ENCODE results near the gene JAML. TPM values are rescaled to one million over a fixed set of nuclear protein-coding genes. Genes with fewer than 3 reads are reported as not detected.

The JAML gene
- total and polyA plus RNA-seq, 2 of the 13 experiments (the other 11 are each of a cell fraction or from before 2014, with no cell fraction given), result 2.0 to 3.3 TPM

DNA sequence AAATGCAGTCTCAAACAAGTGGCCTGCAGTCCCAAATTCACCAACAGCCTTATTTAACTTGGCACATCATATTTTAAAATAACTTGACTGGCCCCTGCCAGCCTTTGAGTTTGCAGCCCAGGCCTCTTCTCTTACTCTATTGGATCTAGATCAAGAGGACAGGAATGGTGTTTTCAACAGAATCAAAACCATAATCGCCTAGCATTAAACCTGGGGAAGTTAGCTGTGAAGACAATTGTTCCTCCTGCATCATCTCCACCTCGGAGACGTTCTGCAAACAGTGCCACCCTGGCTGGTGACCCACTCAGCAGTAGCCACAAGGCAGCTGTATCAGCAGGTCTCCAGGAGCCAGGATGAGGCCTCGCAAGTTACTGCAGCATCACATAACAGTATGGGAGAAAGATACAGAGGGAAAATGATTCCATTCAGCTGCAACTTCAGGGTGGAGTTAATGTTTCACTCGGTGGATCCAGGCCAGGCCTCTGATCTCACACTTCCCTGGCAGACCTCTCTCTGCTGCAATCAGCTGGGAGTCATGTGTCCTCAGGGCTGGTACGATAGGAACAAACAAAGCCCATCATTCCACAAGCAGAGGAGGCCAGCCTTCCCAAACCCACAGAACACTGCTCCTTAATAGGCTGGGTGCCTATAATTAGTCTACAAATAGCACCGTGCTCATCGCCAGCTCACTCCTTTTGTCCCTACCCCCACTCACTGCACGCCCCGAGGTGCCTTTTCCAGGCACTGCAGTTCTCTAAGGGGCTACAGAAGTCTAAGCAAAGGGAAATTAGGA is 29.8 kb downstream of the JAML start (continued):
- TF ChIP-seq, protein P1, sequence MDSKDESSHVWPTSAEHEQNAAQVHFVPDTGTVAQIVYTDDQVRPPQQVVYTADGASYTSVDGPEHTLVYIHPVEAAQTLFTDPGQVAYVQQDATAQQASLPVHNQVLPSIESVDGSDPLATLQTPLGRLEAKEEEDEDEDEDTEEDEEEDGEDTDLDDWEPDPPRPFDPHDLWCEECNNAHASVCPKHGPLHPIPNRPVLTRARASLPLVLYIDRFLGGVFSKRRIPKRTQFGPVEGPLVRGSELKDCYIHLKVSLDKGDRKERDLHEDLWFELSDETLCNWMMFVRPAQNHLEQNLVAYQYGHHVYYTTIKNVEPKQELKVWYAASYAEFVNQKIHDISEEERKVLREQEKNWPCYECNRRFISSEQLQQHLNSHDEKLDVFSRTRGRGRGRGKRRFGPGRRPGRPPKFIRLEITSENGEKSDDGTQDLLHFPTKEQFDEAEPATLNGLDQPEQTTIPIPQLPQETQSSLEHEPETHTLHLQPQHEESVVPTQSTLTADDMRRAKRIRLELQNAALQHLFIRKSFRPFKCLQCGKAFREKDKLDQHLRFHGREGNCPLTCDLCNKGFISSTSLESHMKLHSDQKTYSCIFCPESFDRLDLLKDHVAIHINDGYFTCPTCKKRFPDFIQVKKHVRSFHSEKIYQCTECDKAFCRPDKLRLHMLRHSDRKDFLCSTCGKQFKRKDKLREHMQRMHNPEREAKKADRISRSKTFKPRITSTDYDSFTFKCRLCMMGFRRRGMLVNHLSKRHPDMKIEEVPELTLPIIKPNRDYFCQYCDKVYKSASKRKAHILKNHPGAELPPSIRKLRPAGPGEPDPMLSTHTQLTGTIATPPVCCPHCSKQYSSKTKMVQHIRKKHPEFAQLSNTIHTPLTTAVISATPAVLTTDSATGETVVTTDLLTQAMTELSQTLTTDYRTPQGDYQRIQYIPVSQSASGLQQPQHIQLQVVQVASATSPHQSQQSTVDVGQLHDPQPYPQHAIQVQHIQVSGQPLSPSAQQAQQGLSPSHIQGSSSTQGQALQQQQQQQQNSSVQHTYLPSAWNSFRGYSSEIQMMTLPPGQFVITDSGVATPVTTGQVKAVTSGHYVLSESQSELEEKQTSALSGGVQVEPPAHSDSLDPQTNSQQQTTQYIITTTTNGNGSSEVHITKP (CRISPR knock-in tag; IDR thresholded peaks at IDR 0.05; ENCODE audit: low read depth), result no peak
- TF ChIP-seq KLF6 (CRISPR knock-in tag; IDR thresholded peaks at IDR 0.05), result no peak; the same call in 1 of the 2 replicates
- peak; percentile 23 for TF ChIP-seq ZEB1 (IDR thresholded peaks at IDR 0.05; ENCODE audit: insufficient replicate concordance, low read depth)
- TF ChIP-seq CHD2 (IDR thresholded peaks at IDR 0.05; ENCODE audit: low read depth, low read length), result peak; percentile 13; the same call in 1 of the 2 replicates
- no peak for TF ChIP-seq ZNF496 (CRISPR knock-in tag; IDR thresholded peaks at IDR 0.05; ENCODE audit: insufficient replicate concordance)
- TF ChIP-seq REL (CRISPR knock-in tag; conservative IDR thresholded peaks at IDR 0.05), result no peak
- peak; percentile 72 for TF ChIP-seq POLR2G (IDR thresholded peaks at IDR 0.05; ENCODE audit: low read depth, low read length)
- no peak for TF ChIP-seq NFE2L2 (IDR thresholded peaks at IDR 0.05; ENCODE audit: low read length)
- TF ChIP-seq PITX1 (CRISPR knock-in tag; IDR thresholded peaks at IDR 0.05), result peak; percentile 78
- TF ChIP-seq, protein P2, sequence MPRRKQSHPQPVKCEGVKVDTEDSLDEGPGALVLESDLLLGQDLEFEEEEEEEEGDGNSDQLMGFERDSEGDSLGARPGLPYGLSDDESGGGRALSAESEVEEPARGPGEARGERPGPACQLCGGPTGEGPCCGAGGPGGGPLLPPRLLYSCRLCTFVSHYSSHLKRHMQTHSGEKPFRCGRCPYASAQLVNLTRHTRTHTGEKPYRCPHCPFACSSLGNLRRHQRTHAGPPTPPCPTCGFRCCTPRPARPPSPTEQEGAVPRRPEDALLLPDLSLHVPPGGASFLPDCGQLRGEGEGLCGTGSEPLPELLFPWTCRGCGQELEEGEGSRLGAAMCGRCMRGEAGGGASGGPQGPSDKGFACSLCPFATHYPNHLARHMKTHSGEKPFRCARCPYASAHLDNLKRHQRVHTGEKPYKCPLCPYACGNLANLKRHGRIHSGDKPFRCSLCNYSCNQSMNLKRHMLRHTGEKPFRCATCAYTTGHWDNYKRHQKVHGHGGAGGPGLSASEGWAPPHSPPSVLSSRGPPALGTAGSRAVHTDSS (CRISPR knock-in tag; conservative IDR thresholded peaks at IDR 0.05), result no peak
- TF ChIP-seq ARHGAP35 (CRISPR knock-in tag; IDR thresholded peaks at IDR 0.05; ENCODE audit: borderline replicate concordance), result no peak
- no peak; the same call in 1 of the 2 replicates for TF ChIP-seq HIVEP1 (CRISPR knock-in tag; IDR thresholded peaks at IDR 0.05)
- TF ChIP-seq ZNF589 (CRISPR knock-in tag; conservative IDR thresholded peaks at IDR 0.05), result no peak
- TF ChIP-seq ZNF251 (CRISPR knock-in tag; IDR thresholded peaks at IDR 0.05), result no peak
- peak; percentile 65 for TF ChIP-seq RAD51 (IDR thresholded peaks at IDR 0.05; ENCODE audit: borderline replicate concordance)
- TF ChIP-seq, protein P3, sequence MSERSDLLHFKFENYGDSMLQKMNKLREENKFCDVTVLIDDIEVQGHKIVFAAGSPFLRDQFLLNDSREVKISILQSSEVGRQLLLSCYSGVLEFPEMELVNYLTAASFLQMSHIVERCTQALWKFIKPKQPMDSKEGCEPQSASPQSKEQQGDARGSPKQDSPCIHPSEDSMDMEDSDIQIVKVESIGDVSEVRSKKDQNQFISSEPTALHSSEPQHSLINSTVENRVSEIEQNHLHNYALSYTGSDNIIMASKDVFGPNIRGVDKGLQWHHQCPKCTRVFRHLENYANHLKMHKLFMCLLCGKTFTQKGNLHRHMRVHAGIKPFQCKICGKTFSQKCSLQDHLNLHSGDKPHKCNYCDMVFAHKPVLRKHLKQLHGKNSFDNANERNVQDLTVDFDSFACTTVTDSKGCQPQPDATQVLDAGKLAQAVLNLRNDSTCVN (CRISPR knock-in tag; IDR thresholded peaks at IDR 0.05; ENCODE audit: borderline replicate concordance), result no peak
- TF ChIP-seq ETV5 (CRISPR knock-in tag; IDR thresholded peaks at IDR 0.05; ENCODE audit: borderline replicate concordance), result peak; percentile 72; the same call in 1 of the 2 replicates
- peak; percentile 72 for TF ChIP-seq HDAC1 (CRISPR knock-in tag; IDR thresholded peaks at IDR 0.05)
- no peak for TF ChIP-seq RORA (CRISPR knock-in tag; IDR thresholded peaks at IDR 0.05)
- TF ChIP-seq, protein P4, sequence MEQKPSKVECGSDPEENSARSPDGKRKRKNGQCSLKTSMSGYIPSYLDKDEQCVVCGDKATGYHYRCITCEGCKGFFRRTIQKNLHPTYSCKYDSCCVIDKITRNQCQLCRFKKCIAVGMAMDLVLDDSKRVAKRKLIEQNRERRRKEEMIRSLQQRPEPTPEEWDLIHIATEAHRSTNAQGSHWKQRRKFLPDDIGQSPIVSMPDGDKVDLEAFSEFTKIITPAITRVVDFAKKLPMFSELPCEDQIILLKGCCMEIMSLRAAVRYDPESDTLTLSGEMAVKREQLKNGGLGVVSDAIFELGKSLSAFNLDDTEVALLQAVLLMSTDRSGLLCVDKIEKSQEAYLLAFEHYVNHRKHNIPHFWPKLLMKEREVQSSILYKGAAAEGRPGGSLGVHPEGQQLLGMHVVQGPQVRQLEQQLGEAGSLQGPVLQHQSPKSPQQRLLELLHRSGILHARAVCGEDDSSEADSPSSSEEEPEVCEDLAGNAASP (CRISPR knock-in tag; IDR thresholded peaks at IDR 0.05; ENCODE audit: borderline replicate concordance), result peak; percentile 81; the same call in 1 of the 2 replicates
- no peak for TF ChIP-seq ZNF850 (CRISPR knock-in tag; conservative IDR thresholded peaks at IDR 0.05)
- TF ChIP-seq NCOA2 (CRISPR knock-in tag; IDR thresholded peaks at IDR 0.05), result peak; percentile 87
- no peak for TF ChIP-seq MBNL3 (CRISPR knock-in tag; conservative IDR thresholded peaks at IDR 0.05)
